GM19328 (cell line): ENCODE results near the gene SLC44A2.

Experiments used
- ATAC-seq: cut with Tn5 transposase; IDR thresholded peaks from one replicate; pipeline ENCODE4 v1.9.1; 2021; ENCODE audit warnings: mild to moderate bottlenecking, moderate library complexity; ENCODE audit not compliant: unreplicated experiment

Gene SLC44A2

GRCh38 chr19:10615429-10616023 lies 9.8 kb upstream of the SLC44A2 start:
- no peak for ATAC-seq

GRCh38 chr19:10617409-10618121 lies 7.8 kb upstream of the SLC44A2 start:
- ATAC-seq, result no peak

DNA sequence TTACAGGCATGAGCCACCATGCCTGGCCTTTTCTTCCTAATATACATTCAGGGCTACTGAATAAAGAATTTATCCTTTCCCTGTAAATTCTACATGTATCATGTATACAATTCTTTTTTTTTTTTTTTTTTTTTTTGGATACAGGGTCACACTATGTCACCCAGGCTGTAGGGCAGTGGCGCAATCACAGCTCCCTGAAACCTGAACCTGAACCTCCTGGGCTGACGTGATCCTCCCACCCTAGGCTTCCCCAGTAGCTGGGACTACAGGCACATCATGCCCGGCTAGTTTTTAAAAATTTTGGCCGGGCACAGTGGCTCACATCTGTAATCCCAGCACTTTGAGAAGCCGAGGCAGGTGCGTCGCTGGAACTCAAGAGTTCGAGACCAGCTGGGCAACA lies 6.5 kb upstream of the SLC44A2 start:
- no peak for ATAC-seq

- ATAC-seq, result no peak
These were observed 4.6 kb upstream of the SLC44A2 start for GRCh38 chr19:10620786-10621185.

- ATAC-seq, result no peak
These were observed 3.4 kb upstream of the SLC44A2 start for GRCh38 chr19:10621966-10622365.

DNA sequence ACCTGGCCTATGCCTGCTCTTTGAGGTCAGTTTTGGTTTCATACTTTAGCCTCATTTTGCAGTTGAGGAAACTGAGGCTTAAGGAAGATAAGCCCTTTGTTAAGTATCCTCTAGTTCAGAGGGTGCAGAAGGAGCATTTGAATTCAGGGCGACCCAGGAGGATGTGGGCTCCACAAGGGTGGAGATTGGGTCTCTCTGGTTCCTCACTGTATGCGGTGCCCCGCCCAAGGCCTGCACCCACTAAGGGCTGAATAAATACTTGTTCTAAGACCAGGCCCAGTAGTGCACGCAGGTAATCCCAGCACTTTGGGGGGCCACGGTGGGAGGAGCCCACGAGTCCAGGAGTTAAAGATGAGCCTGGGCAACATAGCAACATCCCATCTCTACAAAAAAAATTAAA lies 768 bp upstream of the SLC44A2 start:
- no peak for ATAC-seq

- ATAC-seq, result no peak
These were observed 397 bp downstream of the SLC44A2 start for GRCh38 chr19:10625762-10626138.

DNA sequence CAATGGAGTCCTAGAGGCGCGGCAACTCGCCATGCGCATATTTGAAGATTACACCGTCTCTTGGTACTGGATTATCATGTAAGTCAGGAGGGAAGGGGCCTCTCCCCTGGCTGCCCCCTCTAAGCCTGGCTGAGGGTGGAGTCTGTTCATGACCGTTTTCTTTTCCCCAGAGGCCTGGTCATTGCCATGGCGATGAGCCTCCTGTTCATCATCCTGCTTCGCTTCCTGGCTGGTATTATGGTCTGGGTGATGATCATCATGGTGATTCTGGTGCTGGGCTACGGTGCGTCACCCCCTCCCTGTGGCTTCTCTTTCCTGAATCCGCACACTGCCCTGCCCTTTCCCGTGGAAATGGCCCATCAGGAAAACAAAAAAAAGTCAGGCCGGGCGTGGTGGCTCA lies 6.5 kb downstream of the SLC44A2 start:
- ATAC-seq, result no peak

GRCh38 chr19:10634430-10634829 lies 9.1 kb downstream of the SLC44A2 start:
- no peak for ATAC-seq

- ATAC-seq, result no peak
These were observed 9.6 kb downstream of the SLC44A2 start for GRCh38 chr19:10634963-10635362.

DNA sequence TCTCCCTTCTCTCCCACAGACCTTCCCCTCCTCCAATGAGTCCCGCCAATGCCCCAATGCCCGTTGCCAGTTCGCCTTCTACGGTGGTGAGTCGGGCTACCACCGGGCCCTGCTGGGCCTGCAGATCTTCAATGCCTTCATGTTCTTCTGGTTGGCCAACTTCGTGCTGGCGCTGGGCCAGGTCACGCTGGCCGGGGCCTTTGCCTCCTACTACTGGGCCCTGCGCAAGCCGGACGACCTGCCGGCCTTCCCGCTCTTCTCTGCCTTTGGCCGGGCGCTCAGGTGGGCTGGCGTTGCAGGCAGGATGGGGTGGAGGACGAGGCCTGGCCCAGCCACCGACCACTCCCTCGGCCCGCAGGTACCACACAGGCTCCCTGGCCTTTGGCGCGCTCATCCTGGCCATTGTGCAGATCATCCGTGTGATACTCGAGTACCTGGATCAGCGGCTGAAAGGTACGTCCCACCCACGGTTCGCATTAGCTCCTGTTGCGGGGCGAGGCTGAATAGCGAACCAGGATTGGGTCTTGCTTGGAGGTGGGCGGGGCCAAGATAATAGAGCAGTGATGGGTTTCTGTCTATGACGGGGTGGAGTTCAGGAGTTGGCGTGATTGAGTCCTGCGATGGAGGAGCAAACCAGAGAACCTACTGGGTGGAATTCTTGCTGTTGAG lies 11.1 kb downstream of the SLC44A2 start:
- no peak for ATAC-seq

DNA sequence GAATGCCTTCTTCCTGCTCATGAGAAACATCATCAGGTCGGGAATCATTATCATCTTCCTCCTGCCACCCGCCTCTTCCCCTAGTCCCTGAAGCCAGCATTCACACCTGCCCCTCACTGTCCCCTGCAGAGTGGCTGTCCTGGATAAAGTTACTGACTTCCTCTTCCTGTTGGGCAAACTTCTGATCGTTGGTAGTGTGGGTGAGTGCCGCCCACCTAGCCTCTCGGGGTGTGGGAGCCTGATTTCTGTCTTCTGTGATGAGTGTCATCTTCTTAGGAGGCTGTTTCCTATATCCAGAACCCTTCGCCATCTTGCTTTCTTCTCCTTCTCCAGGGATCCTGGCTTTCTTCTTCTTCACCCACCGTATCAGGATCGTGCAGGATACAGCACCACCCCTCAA lies 12.5 kb downstream of the SLC44A2 start:
- no peak for ATAC-seq

- no peak for ATAC-seq
These were observed 14.5 kb downstream of the SLC44A2 start for GRCh38 chr19:10639836-10640235.

- ATAC-seq, result no peak
These were observed 15.0 kb downstream of the SLC44A2 start for GRCh38 chr19:10640361-10640760.

GRCh38 chr19:10641248-10641647 lies 15.9 kb downstream of the SLC44A2 start:
- ATAC-seq, result no peak

- no peak for ATAC-seq
These were observed 17.3 kb downstream of the SLC44A2 start for GRCh38 chr19:10642473-10643171.

GRCh38 chr19:10643172-10643967 lies 18.0 kb downstream of the SLC44A2 start:
- ATAC-seq, result no peak

DNA sequence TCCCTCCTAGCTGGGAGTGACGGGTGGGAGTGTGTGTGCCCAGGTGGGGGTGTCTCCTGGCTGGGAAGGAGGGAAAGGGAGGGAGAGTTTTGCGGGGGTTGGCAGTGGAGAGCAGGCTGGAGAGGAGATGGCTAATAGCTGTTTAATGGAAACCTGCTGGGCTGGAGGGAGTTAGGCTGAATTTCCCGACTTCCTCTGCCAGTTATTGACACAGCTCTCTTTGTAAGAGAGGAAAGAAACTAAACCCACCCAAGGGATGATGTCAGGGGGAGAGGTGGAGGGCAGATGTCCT lies 18.6 kb downstream of the SLC44A2 start:
- no peak for ATAC-seq

DNA sequence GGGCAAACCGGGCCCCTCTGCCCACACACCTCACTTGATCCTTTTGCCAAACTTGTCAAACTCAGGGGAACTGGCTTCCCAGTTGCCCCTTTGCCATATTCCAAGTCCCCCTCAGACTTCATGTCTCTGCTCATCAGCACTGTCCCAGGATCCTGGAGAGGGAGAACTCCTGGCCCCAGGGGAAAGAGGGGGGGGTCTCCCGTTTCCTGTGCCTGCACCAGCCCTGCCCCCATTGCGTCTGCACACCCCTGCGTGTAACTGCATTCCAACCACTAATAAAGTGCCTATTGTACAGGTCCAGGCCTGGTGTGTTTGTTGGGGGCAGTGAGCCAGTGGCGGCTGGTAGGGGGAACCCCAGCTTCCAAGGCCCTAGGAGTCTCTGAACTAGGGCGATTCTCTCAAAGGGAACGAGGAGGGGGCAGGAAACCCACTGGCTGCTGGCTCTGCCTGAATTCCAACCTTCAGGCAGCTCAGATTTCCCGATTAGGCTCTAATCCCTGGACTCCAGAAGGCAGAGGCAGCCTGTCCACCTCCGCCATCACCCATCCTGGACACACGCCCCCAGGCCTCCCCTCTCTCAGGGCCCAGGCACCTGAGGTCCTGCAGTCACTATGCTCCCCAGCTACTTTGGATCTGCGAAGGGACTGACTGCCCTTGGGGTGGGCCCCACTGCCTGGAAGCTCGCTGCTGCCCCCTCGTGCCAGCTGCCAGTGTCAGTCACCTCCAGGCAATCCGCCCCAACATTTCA lies 19.1 kb downstream of the SLC44A2 start:
- ATAC-seq, result no peak

DNA sequence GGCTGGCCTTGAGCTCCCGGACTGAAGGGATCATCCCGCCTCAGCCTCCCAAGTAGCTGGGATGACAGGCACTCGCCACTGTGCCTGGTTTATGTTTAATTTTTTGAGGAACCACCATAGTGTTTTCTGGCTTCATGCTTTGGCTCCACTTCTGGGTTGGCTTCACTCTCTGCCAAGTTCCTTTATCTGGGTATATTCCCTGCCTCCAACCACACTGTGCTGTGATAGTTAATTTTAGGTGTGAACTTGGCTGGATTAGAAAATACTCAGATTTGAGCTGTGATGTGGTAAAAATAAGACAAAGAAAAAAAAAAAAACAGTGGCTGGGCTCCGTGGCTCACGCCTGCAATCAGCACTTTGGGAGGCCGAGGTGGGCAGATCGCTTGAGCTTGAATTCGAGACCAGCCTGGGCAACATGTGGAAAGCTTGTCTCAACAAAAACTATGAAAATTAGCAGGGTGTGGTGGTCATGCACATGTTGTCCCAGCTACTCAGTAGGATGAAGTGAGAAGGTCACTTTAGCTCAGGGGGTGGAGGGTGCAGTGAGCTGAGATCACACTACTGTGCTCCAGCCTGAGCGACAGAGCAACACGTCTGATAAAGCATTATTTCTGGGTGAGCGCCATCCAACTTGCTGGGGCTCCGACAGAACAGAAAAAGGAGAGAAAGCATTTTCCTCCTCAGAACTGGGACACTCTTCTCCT lies 21.3 kb downstream of the SLC44A2 start:
- no peak for ATAC-seq
